Stimulated activated CD4-positive, alpha-beta T cell treated with anti-CD3 and anti-CD28 coated beads, Interleukin-4, amount 100 ng/mL, for 1 hour (primary cell): Measurements from ENCODE around the gene CDIP1.

Experiments used
- DNase-seq: peaks from one replicate; pipeline ENCODE4 v3.0.0-alpha.2; 2020

CDIP1 gene

DNA sequence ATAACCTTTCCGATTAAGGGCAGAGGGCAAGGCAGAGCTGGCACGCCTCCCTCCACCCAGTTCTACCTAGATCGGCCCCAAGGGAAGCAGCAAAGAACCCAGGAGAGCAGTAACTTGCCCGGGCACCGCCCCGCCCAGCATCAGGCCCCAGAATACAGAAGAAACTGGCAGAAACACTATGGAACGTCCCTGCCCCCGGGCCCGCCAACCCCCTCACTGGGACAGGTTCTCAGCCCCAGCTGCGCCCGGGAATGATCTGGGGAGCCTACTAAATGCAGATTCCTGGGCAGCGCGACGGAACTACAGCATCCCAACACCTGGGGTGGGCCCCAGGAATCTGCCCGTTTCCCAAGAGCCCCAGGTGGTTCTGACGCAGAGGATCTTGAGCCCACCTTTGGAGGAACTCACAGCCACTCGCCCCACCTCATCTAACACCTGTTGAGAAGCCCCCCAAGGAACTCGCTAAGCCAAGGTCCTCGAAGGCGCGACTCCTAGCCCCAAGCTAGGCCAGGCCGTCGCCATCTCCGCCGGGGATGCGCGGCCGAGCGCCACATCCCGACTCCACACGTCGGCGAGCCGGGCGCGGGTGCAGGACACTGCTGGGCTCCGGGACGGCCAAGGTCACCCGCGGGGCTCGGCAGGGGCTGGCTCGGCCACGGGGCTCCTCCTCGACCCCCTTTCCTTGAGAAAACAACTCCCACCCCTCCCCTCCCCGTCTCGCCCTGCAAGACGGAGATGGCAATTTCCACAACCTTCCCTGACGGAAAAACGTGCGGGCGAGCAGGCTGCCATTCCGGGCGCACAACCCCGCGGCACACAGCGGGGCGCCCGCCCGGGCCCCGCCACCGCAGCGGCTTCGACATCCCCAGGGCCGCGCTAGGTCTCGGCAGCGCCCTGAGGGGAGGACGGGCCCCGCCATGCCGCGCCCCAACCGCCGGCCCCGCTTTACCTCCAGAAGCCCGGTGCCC is 913 bp downstream of the CDIP1 start:
- peak; percentile 14 for DNase-seq

DNA sequence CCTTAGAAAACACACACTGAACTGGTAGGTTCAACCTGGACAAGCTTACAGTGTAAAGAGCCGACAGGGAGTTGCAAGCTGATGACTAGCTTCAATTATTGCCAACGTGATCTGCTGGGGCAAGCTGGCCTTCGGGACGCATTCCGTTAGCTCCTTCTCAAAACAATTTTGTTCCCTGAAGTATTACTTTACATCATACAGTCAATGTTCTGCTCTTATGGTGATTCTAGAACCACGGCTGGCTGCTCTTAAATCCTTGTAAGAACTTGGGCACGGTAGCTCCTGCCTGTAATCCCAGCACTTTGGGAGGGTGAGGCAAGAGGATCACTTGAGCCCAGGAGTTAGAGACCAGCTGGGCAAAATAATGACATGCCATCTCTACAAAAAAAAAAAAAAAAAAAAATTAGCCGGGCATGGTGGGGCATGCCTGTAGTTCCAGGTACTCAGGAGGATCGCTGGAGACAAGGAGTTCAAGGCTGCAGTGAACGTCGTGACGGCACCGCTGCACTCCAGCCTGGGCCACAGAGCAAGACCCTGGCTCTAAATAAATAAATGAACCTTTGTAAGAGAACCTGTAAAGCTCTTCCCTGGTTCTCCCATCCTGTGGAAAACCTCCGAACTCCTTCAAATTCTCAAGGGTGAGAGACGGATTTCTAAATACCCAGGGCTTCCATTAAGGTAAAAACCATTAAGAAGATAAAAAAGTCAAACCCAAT is 2.0 kb downstream of the CDIP1 start:
- DNase-seq: no peak

GRCh38 chr16:4535627-4536108 is 2.9 kb downstream of the CDIP1 start:
- DNase-seq: no peak

- DNase-seq: no peak
These were observed 4.3 kb downstream of the CDIP1 start for GRCh38 chr16:4534151-4534790.

DNA sequence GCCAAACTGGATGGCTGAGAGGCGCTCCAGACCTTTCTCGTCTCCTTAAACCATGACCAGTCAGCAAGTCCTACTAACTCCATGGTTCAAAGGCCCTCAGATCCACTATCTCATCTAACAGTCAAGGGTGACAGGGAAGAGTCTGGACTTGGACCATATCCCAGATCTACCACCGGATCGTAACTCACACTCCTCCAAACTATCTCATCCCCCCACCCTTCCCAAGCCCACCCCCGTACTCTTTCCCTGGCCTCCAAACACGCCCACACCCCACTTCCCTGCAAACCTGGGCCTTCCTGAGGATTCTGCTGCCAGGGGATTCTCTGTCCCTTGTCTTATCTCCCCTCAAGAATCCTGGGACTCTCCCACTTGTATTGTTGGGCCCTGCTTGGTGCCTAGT is 5.1 kb downstream of the CDIP1 start:
- no peak for DNase-seq

GRCh38 chr16:4532238-4532637 is 6.3 kb downstream of the CDIP1 start:
- DNase-seq: no peak

DNA sequence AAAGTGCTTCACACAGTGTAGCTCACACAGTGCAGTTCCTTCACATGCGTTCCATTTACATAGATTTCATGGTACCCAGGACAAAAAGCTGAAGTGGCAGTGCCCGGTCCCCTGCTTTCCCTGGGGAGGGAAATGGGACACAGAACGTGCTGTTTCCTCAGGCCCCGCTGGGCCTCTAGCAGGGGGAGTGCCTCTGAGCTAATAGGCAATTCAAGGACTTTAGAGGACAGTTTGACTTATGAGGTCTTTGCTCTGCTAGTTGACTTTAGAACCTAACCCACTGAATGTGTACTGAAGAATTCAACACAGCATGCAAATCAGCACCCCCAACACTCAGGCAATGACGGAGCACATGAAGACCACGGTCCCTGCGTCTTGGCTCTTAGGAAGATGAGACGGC is 6.8 kb downstream of the CDIP1 start:
- no peak for DNase-seq

GRCh38 chr16:4529085-4530060 is 9.2 kb downstream of the CDIP1 start:
- no peak for DNase-seq

DNA sequence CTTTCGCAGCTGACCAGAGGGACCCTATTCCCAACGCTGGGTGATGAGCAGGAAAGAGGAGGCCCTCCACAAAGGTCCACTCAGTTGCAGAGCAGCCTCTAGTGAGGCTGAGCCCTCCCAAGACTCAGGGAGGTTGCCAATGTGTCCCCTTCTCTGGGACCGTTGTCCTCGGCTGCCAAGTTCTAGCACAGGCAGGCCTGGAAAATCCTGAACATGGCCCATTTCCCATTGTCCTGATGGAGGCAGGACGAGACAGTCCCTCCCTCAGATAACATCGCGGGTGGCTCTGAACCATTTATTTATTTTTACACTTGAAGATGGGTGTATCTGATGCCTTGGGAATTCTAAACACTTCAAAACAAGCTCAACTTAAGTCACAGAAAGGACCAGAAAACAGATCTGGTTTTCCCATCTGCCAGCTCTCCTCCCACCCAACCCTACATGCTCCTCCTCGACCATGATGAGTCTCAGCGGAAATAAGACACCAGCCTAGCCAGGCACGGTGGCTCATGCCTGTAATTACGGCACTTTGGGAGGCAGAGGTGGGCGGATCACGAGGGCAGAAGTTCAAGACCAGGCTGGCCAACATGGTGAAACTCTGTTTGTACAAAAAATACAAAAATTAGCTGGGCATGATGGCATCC is 12.8 kb downstream of the CDIP1 start:
- no peak for DNase-seq

- no peak for DNase-seq
These were observed 13.5 kb downstream of the CDIP1 start for GRCh38 chr16:4525069-4525468.

DNA sequence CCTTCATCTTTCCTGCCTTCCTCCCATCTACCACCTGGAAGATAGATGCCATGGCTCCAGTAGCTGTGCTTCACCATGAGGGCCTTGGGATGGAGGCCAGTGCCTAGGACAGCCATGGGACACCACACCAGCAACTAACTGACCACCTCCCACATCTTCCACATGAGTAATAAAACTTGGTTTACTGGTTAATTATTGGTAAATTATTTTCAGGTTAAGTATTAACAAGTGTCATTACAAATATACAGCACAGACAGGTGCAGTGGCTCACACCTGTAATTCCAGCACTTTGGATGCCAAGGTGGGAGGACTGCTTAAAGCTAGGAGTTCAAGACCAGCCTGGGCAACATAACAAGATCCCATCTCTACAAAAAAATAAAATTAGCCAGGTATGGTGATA is 14.0 kb downstream of the CDIP1 start:
- no peak for DNase-seq

DNA sequence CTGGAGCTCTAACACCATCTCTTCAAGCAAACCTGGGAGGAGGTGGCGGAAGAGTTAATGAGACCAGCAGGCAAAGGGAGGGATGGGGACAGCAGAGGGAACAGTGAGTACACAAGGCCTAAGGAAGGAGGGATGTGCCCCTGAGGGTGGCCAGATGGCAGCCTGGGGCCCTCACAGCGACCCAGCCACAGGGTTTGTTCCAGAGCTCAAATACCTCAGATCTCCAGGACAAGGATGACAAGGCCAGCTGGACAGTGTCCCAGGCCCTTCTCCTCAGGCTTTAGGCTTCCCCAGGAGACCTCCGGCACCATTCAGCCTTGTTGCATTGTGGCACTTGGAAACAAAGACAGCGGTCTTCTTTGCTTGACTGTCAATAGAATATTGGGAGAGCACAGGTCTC is 14.9 kb downstream of the CDIP1 start:
- no peak for DNase-seq

DNA sequence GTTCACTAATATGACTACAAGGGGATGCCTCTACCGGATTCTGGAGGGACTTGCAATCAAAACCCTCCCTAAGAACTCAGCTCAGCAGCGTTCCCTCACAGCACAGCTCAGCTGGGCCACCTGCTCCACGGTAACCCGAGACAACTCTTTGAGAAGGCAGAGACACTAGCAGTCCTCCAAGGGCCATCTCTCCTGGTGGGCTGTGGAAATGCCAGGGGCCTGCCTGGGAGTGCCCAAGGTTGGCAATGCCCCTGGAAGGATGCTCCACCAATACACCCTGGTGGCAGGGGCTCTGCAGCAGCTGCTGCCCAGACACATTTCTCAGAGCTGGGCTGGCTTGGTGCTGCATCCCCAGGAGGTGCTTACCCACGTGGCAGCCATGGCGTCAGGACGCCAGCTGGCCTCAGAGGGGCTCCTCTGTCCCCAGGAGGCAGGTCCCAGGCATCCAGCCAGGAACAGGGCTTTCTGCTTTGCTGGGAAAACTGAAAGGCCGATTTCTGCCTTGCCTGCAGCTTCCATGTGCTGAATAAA is 16.5 kb downstream of the CDIP1 start:
- DNase-seq: no peak

- no peak for DNase-seq
These were observed 17.7 kb downstream of the CDIP1 start for GRCh38 chr16:4520913-4521312.

GRCh38 chr16:4519274-4520058 is 19.1 kb downstream of the CDIP1 start:
- DNase-seq: no peak

GRCh38 chr16:4517812-4518680 is 20.5 kb downstream of the CDIP1 start:
- no peak for DNase-seq

DNA sequence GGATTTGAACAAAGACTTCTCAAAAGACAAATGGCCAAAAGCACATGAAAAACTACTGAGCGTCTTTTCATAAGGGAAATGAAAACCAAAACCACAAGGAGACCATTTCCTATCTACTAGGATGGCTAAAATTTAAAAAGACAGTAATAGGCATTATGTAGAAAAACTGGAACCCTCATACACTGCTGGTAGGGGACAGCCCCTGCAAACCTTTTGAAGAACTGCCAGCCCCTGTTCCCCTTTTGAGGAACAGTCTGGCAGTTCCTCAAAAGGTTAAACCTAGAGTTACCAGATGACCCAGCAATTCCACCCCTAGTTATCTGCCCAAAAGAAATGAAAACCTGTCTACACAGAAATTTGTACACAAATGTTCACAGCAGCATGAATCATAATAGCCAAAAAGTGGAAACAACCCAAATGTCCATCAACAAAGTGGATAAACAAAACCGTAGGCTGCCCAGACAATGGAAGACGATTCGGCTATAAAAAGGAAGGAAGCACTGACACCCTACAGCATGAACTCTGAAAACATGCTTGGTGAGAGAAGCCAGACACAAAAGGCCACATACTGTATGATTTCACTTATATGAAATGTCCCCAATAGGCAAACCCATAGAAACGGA is 22.9 kb downstream of the CDIP1 start:
- no peak for DNase-seq

- DNase-seq: no peak
These were observed 24.0 kb downstream of the CDIP1 start for GRCh38 chr16:4514606-4515005.

GRCh38 chr16:4513881-4514280 is 24.7 kb downstream of the CDIP1 start:
- no peak for DNase-seq
